ENCODE results near the gene MYO1A. TPM values are rescaled to one million over a fixed set of nuclear protein-coding genes. Genes with fewer than 3 reads are reported as not detected.

The MYO1A gene
- total RNA-seq, 3 donors from 2014 or later, result 167 to 444 (median 219) TPM

- ATAC-seq, result peak; percentile 48
- H3K9me3 ChIP-seq, result no peaks in the 10 kb centered on the region
- H3K4me1 ChIP-seq (ENCODE audit: low read depth), result peaks cover 8% of the 10 kb centered on the region
- intact Hi-C loops (cut with DNase I, micrococcal nuclease), result no loop called here
- DNase-seq, result peak in 1 of 3 donors; percentile 25
- no peak for TF ChIP-seq CTCF (IDR thresholded peaks at IDR 0.05)
- no peaks in the 10 kb centered on the region for H3K36me3 ChIP-seq (ENCODE audit: low read depth)
- H3K4me3 ChIP-seq, result no peak overlapping the region
Observed at GRCh38 chr12:57008178-57008577, 41.8 kb downstream of the MYO1A start.

GRCh38 chr12:57006809-57007475 is 43.0 kb downstream of the MYO1A start:
- DNase-seq, result no peak
- no peak for ATAC-seq
- no peak overlapping the region for H3K4me3 ChIP-seq
- no peaks in the 10 kb centered on the region for H3K36me3 ChIP-seq (ENCODE audit: low read depth)
- no peaks in the 10 kb centered on the region for H3K9me3 ChIP-seq
- no peak for TF ChIP-seq CTCF (IDR thresholded peaks at IDR 0.05)
- peaks cover 8% of the 10 kb centered on the region for H3K4me1 ChIP-seq (ENCODE audit: low read depth)
- intact Hi-C loops (cut with DNase I, micrococcal nuclease), result loop anchor here in 1 of 2 donors (2.0 kb wide), 1 partner anchor 56 kb away; no protein-coding TSS in a partner anchor

GRCh38 chr12:57005980-57006808 is 43.7 kb downstream of the MYO1A start, which contains the start of gene ZBTB39:
TSS of gene ZBTB39 (minus strand) at chr12:57006546. CDS start at chr12:57004917, 1,629 bp downstream.
- no peaks in the 10 kb centered on the region for H3K36me3 ChIP-seq (ENCODE audit: low read depth)
- intact Hi-C loops (cut with DNase I, micrococcal nuclease), result loop anchor here in 1 of 2 donors (2.0 kb wide), 1 partner anchor 57 kb away; no protein-coding TSS in a partner anchor
- peaks cover 13% of the 10 kb centered on the region for H3K4me1 ChIP-seq (ENCODE audit: low read depth)
- DNase-seq, result peak; percentile 56 to 80 (median 60)
- TF ChIP-seq CTCF (IDR thresholded peaks at IDR 0.05), result peak; percentile 68
- peak; percentile 90 for ATAC-seq
- H3K9me3 ChIP-seq, result no peaks in the 10 kb centered on the region
- peak within 1 kb of the TSS; percentile 58 for H3K4me3 ChIP-seq

GRCh38 chr12:57004651-57005050 is 45.3 kb downstream of the MYO1A start:
- H3K36me3 ChIP-seq (ENCODE audit: low read depth), result no peaks in the 10 kb centered on the region
- H3K4me3 ChIP-seq, result no peak overlapping the region
- intact Hi-C loops (cut with DNase I, micrococcal nuclease), result no loop called here
- ATAC-seq (no peak), DNase-seq (no peak)
- H3K4me1 ChIP-seq (ENCODE audit: low read depth), result peaks cover 13% of the 10 kb centered on the region
- no peak for TF ChIP-seq CTCF (IDR thresholded peaks at IDR 0.05)
- H3K9me3 ChIP-seq, result no peaks in the 10 kb centered on the region

- peaks cover 13% of the 10 kb centered on the region for H3K4me1 ChIP-seq (ENCODE audit: low read depth)
- no peaks in the 10 kb centered on the region for H3K36me3 ChIP-seq (ENCODE audit: low read depth)
Observed at GRCh38 chr12:57003395-57003794, 46.5 kb downstream of the MYO1A start.

More at GRCh38 chr12:57003395-57003794, 46.5 kb downstream of the MYO1A start:
- no peaks in the 10 kb centered on the region for H3K9me3 ChIP-seq
- intact Hi-C loops (cut with DNase I, micrococcal nuclease), result no loop called here
- H3K4me3 ChIP-seq, result no peak overlapping the region
- no peak for TF ChIP-seq CTCF (IDR thresholded peaks at IDR 0.05)
- DNase-seq (no peak), ATAC-seq (no peak)
